NCI-H1436 treated with DMSO at 0.1 percent for 48 hours (cell line): ENCODE results near the gene IFITM2.
"Not testable (repeated sequence)": the region's sequence is repeated elsewhere in the genome, so short reads cannot be mapped to it uniquely, and the experiment has no call there.

Experiments
- DNase-seq: peaks from one replicate; lab custom pipeline; 2025; lab: John Stamatoyannopoulos, UW

The IFITM2 gene

DNA sequence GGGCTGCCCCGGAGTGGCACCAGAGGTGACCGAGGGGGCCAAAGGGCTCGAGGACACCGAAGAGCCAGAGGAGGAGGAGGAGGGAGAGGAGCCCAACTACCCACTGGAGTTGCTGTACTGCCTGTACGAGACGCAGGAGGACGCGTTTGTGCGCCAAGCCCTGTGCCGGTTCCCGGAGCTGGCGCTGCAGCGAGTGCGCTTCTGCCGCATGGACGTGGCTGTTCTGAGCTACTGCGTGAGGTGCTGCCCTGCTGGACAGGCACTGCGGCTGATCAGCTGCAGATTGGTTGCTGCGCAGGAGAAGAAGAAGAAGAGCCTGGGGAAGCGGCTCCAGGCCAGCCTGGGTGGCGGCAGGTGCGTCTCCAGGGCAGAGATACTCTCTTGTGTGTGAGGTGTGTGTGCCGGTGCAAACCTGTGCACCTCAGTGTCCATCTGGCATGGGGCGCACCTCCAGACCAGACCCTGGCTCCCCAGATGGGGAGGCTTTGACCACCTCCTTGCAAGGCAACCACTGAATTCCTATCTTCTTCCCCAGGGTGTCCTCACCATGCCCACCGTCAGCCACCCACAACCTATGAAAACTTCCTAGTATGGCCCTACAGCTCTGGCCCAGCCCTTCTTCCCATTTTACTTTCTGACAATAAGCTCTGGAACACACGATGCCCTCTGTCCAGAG is 26.0 kb upstream of the IFITM2 start:
- no peak for DNase-seq

DNA sequence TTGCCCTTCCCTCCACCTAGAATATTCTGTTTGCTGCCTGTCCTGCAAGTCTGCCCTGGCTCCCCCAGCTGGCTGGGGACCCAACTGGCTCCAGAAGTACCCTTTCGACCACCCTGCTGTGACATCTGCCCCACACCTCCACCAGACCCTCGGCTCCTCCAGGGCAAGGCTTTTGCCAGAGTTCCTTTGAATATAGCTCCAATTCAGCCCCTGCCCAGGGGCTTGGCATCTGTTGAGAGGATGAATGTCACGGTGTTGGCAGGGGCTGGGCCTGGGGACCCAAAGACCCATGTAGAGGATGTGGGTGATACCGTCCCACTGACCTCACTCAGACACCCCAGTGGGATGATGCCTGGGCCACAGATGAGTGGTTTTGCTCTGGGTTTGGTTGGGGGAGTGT is 25.4 kb upstream of the IFITM2 start:
- DNase-seq: no peak

DNA sequence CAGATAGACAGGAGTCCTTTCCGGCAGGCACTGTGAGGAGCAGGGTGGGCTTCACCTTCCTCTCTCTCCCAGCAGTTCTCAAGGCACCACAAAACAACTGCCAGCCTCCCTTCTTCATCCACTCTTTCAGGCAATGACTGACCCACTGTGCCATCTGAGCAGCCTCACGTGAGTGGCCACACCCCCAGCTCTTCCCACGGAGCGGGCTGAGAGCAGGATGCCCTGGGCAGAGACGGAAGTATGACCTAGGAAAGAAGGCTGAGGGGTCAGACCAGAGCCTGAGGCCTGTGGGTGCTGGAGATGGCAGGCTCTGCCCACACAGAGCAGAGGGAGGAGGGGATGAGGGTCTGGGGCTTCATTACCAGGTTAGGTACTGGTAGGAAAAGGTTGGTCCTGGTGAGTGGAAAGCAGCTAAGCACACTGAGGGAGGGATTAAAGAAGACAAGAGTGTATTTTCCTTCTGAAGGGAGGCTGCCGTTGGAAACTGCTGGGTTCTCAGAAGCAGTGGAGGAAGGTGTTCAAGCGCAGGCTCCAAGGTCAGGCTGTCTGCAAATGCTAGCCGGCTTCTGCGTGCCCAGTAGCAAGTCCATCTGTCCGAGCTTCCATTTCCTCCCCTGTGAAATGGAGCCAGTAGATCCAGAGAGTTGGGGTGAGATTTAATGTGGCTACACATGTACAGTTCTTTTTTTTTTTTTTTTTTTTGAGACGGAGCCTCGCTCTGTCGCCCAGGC is 24.8 kb upstream of the IFITM2 start:
- DNase-seq: no peak

DNA sequence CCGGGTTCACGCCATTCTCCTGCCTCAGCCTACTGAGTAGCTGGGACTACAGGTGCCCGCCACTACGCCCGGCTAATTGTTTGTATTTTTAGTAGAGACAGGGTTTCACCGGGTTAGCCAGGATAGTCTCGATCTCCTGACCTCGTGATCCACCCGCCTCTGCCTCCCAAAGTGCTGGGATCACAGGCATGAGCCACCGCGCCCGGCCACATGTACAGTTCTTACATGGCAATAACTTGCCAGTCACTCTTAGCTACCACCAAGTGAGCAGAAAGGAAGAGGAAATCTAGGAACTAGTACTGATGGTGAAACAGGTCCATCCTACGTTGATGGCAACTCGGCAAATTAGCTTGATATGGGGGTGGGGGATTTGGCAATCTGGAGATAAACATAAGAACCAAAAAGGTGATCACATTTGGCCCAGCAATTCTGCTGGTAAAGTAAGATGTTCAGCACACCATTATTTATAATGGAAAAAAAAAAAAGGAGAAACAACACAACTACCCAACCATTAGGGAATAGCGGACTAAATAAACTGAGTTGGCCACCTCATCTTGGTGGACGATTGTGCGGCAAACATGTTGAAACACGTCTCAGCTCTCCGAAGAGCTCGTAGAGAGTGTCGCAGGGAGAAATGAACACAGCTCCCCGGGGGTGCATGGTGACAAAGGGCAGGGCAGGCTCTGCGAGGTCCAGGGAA is 24.1 kb upstream of the IFITM2 start:
- DNase-seq: no peak

DNA sequence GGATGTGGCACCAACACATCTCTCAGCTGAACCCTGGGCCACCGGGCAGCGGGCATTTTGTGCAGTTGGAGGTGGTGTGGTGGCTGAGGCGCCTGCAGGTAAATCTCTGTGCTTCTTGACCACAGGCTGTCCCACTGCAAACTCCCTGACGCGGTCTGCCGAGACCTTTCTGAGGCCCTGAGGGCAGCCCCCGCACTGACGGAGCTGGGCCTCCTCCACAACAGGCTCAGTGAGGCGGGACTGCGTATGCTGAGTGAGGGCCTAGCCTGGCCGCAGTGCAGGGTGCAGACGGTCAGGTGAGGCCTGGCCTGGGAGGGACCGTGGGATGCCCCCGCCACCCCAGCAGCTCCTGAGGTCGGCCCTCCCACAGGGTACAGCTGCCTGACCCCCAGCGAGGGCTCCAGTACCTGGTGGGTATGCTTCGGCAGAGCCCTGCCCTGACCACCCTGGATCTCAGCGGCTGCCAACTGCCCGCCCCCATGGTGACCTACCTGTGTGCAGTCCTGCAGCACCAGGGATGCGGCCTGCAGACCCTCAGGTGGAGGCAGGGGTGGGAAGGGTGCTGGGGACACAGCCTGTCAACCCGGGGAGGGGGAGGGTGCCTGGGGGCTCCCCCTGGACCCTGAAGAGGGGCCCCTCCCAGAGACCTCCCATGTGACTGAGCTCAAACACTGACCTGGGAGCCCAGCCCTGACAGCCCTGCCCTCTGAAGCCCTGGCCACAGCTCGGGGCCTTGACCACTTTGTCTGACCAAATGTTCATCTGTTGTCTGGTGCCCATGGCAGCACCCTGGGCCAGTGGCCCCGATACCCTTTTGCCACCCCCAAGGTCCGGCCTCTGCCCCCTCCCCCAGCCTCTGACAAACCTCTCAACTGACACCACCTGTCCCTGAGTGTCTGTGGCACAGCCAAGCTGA is 23.3 kb upstream of the IFITM2 start:
- DNase-seq: no peak

DNA sequence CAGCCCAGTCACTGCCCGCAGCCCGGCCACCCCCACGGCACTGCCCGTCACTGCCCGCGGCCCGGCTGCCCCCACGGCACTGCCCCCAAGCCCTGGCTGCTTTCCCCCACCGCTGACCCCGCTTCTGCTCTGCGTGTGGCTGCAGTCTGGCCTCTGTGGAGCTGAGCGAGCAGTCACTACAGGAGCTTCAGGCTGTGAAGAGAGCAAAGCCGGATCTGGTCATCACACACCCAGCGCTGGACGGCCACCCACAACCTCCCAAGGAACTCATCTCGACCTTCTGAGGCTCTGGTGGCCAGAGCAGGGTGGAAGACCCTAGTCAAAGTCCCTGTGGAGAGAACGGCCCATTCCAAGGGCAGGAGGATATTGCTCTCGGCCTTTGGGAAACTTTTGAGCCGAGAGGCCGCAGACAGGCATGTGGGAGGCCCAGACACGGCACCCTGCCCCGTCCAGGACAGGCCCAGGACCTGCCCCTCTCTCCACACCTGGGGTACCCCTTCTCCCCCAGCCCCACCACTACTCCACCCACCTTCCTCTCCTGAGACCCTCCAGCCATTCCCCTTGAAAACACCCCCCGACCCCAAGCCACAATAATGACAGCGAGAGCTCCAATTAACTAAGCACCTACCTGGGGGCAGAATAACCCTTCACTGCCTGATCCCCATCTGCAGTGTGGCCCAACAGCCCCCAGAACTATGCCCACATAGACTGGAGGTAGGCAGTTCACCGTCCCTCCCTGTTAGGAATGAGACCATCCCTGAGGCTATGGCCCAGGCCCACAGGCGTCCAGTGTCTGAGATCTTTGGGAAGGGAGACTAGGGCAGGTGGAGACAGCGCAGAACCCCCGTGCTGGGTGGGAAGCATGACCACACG is 22.4 kb upstream of the IFITM2 start:
- DNase-seq: no peak

DNA sequence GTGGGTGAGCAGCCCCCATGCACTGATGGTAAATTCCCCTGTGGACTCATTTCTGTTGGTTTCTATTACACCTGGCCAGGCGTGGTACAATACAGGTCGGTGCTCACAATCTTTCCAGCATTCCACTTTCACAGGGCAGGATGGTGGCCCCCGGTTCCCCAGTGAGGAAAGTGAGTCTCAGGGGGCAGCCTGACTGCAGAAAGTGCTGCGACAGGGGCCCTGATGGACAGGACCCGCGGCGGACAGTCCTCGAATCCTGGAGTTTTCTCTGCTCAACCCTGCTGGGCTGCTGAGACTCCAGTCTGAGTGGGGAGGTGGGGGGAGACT is 21.8 kb upstream of the IFITM2 start:
- DNase-seq: no peak

DNA sequence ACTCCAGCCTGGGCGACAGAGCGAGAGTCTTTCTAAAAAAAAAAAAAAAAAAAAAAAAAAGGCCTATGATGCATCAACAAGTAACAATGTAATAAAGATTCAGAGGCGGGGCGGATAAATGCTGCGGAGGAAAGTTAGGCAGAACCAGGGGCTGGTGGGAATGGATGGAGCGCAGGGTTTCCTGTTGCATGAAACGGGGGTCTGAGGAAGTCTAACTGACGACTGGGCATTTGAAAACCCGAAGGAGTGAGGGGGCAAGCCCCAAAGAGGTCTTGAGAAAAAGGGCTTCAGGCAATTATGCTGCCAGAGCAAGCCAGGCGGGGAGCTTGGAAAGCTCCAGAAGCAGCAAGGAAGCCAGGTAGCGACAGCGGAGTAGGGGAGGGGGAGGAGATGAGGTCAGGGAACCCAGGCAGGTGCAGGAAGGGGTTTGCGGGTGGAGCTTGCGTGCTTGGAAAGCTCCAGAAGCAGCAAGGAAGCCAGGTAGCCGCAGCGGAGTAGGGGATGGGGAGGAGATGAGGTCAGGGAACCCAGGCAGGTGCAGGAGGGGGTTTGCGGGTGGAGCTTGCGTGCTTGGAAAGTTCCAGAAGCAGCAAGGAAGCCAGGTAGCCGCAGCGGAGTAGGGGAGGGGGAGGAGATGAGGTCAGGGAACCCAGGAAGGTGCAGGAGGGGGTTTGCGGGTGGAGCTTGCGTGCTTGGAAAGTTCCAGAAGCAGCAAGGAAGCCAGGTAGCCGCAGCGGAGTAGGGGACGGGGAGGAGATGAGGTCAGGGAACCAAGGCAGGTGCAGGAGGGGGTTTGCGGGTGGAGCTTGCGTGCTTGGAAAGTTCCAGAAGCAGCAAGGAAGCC is 20.4 kb upstream of the IFITM2 start:
- not testable (repeated sequence) for DNase-seq

DNA sequence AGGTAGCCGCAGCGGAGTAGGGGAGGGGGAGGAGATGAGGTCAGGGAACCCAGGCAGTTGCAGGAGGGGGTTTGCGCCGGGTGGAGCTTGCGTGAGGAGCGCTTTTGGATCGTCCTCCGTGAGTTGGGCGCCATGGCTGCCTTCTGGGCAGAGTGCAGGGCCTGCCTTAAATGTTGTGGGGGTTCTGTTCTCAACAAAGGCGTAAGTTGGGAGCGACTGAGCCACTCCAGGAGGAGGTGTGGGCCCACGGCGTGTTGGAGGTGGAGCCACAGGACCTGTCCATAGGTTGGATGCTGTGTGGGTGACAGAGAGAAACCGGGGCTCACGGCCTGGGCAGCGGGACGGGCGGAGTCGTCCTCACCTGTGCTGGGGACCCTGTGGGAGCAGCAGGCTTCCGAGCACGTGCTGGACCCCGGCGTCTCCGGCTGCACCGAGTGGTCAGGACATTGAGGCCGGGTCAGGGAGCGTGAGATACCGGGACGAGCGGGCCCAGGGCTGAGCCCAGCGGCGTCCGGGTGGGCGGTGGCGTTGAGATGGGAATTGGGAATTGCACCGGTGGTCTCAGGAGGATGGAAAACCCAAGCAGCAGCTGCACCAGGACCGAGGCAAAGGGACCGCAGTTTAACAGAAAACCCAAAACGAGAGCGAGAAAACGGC is 19.7 kb upstream of the IFITM2 start:
- no peak for DNase-seq

DNA sequence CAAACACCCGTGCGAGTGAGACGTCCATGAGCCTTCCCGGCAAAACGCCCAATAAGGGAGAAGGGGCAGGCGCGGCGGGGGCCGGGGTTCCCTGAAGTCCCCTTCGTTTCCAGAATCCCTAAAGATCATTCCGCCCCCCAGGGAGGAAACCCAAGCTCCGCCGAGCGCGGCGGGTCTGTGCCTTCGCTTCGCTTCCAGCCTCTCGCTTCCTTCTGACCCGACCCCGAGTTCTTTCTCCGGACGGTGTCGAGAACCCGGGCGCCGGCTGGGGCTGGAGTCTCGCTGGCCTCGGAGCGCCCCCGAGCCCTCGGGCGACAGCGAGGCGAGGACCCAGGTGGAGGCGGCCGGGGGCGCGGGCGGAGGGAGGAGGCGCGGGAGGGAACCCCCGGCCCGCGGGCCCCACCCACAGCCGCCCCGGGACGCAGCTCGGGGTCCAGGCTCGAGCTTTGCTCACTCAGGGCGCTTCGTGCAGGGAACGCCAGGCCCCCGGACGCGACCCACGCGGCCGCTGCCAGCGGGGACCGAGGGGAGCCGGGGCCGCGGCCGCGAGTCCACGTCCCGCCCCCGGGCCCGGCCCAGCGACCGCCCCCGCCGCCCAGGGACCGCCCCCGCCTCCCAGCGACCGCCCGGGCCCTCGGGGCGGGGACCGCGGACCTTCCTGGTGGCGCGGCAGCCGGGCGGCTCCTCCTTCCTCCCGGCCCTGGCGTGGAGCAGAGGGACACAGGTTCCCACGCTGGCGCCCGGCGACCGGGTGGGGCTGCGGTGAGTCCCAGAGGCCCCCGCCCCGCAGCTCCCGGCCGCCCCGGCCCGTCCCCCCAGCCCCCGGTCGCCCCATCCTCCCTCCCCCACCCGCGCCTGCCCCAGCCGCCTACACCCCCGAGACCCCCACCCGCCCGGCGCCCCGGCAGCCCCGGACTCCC is 18.9 kb upstream of the IFITM2 start, which contains the start of gene PGGHG:
Gene PGGHG (plus strand): TSS at position 649 of the 920 bp plus-strand sequence. CDS start 691 bp downstream, outside the sequence.
- no peak for DNase-seq

DNA sequence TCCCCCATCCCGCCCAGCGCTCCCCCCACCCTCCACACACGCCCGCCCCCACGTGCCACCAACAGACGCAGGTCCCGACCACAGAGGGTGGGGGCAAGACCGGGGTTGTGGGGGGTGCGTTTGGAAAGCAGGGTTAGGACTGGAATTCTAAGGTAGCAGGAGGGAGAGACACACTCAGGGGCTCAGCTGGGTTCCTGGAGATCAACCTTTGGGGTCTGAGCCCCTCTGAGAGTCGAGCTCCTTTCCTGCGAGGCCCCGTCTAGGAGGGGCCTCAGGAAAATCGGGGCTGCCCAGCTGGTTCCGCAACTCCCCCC is 18.3 kb upstream of the IFITM2 start:
- no peak for DNase-seq

DNA sequence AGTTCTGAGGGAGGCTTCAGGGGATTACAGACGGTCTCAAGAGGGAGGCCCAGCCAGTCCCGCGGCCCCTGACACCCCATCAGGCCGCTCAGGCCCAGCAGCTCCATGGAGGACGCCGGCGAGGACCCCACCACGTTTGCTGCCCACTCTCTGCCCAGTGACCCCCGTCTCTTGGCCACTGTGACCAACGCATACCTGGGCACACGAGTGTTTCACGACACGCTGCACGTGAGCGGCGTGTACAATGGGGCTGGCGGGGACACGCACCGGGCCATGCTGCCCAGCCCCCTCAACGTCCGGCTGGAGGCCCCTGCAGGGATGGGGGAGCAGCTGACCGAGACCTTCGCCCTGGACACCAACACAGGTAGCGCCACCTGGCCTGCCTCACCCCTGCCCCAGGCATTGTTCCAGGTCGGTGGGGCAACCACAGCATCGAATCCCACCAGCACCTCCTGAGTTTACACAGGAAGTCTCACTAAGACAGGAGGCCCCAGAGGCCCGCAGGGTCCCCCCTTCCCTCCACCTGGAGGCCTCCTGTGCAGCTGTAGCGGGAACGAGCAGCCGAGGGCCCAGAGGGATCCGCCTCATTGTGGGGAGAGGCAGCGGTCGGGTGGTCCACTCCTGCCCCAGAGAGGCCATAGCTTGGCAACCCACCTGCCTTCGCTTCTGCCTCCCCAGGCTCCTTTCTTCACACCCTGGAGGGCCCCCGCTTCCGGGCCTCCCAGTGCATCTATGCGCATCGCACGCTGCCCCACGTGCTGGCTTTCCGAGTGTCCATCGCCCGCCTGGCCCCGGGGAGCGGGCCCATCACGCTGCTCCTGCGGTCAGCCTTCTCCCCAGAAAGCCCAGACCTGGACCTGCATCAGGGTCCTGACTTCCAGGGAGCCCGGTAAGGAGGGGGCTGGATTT is 17.6 kb upstream of the IFITM2 start:
- no peak for DNase-seq

DNA sequence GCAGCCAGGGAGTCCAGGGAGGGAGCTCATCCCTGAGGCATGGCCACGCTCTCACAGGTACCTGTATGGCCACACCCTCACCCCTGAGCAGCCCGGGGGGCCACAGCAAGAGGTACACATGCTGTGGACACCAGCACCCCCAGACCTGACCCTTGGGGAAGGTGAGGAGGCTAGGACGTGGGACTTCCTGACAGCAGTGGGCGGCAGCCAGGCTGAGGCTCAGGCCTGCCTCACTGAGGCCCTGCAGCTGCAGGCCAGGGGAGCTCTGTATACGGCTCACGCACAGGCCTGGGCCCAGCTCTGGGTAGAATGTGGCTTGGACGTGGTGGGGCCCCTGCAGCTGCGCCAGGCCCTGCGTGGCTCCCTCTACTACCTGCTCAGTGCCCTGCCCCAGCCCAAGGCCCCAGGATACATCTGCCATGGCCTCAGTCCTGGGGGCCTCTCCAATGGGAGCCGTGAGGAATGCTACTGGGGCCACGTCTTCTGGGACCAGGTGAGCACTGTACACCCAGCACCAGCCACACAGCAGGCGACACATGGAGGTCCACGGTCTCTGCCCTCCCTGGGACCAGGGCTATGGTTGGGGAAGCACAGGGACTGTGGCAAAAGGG is 16.9 kb upstream of the IFITM2 start:
- DNase-seq: no peak

DNA sequence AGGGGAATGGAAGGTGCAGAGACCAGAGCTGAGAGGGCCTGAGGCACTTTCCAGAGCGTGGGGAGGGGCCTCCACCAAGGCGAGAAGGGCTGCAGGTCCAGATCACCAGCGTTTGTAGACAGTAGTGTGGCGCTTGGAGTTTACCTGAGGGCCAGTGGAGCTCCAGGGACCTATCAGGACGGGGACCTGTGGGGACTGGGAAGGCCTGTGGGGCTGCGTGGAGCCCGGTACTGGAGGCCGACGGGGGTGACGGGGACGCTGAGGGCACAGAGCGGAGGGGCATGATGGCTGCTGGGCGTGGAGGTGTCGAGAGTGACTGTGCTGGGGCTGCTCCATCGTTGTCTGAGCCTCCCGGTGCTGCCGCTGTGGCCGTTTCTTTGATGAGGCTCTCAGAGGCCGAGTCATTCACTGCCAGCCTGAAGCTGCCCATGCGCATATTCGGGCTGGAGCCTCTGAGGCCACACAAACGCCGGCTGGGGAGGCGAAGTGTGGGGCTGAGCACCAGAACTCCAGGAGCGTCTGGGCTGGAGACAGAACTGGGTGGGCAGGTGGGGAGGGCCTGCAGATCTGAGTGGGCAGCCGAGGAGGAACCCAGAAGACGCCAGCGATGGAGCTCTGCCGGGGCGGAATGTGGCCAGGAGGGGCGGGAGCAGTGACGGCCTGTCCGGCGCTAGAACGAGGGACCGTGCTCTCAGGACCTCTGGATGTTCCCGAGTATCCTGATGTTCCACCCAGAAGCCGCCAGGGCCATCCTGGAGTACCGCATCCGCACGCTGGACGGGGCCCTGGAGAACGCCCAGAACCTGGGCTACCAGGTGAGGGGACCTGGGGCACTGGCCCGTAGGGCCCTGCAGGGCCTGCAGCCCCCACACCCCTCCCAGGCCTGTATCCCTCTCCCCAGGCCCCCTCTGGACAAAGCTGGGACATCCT is 16.1 kb upstream of the IFITM2 start:
- no peak for DNase-seq

DNA sequence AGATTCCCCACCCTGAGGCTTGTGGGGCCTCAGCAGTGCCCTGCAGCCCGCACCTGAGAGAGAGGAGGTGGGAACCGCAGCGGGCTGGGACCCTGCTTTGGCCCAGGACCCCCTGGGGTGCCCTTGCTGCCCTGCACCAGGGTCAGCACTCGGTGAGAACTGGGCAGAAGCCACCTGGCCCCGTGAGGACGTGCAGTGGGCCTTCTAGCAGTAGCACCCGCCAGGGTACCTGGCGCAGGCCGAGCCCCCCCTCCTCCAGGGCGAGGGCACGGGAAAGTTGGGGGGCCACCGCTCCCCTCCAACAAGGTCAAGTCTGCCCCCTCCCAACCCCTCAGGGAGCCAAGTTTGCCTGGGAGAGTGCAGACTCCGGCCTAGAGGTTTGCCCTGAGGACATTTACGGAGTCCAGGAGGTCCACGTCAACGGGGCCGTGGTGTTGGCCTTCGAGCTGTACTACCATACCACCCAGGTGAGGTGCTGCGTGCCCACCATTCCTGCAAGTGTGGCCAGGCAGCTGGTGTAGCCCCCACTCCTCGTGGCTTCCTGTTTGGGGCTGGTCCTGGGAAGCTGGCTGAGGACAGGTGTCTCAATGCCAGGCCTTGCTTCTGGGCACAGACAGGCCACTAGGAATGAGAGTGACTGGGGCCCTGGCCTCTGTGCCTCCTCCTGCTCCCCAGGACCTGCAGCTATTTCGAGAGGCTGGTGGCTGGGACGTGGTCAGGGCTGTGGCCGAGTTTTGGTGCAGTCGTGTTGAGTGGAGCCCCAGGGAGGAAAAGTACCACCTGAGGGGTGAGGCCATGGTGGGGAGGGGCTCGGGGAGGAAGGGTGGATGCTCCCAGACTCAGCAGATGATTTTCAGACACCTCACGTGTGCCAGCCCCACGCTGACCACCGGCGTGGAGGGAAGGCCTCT is 15.2 kb upstream of the IFITM2 start:
- no peak for DNase-seq
